Body of pancreas (tissue), 4 donors: ENCODE data around the gene GPR179. TPM values are rescaled to one million over a fixed set of nuclear protein-coding genes. Genes with fewer than 3 reads are reported as not detected.
A peak's percentile ranks its signal among the peaks of the same experiment; 100 is the strongest.
"Not testable (repeated sequence)": the region's sequence is repeated elsewhere in the genome, so short reads cannot be mapped to it uniquely, and the experiment has no call there.

Experiments used
- ATAC-seq: fragments of 150-250 bp; one replicate; pipeline ENCODE4 v1.9.1; 2016
- DNase-seq, 4 donors: peaks; one replicate each; pipeline ENCODE4 v3.0.0-alpha.2; 2019
- H3K27ac ChIP-seq, 4 donors: fragments of 200-600 bp; sonication (generic); 1 replicate in 3 of 4; 2 replicates in 1 of 4; pipeline versions ENCODE4 v1.5.1 to v1.6.1; 2016 to 2019; ENCODE audit warnings: mild to moderate bottlenecking in 1 of 4, mixed read lengths in 1 of 4, moderate library complexity in 1 of 4
- H3K27me3 ChIP-seq, 2 donors: fragments of 200-600 bp; sonication (generic); one replicate each; pipeline ENCODE4 v1.6.0; 2016; ENCODE audit warnings: mild to moderate bottlenecking in 1 of 2
- H3K36me3 ChIP-seq, 2 donors: fragments of 200-600 bp; sonication (generic); replicated peaks in 1 of 2; 2 replicates each; pipeline ENCODE4 v1.5.1; 2016; ENCODE audit warnings: low read depth in 2 of 2; ENCODE audit not compliant: insufficient read depth in 1 of 2
- H3K4me1 ChIP-seq: fragments of 200-600 bp; sonication (generic); one replicate; pipeline ENCODE4 v1.6.0; 2016
- H3K4me3 ChIP-seq, 2 donors: fragments of 200-600 bp; sonication (generic); 1 replicate in 1 of 2; 2 replicates in 1 of 2; pipeline ENCODE4 v1.5.1; 2016 to 2019
- H3K9me3 ChIP-seq, 3 donors: fragments of 200-600 bp; sonication (generic); 1 replicate in 2 of 3; 2 replicates in 1 of 3; pipeline ENCODE4 v1.5.1; 2016
- POLR2A ChIP-seq, 3 donors: fragments of 450-650 bp; IDR thresholded peaks; one replicate each; pipeline ENCODE4 v1.6.1; 2016; ENCODE audit warnings: antibody characterized with exemption in 3 of 3, mild to moderate bottlenecking in 2 of 3
- WGBS, 2 donors: methylation state at CpG; one replicate each; pipeline ENCODE4 v1.1.5; 2017; 5-methylcytosine and 5-hydroxymethylcytosine counted together
- intact Hi-C: fragments of 100-400 bp; cut with DNase I; formaldehyde crosslinking; loops from one replicate; pipeline ENCODE4 v1.15.1; 2023
- total RNA-seq, 2 donors: library from RNA; depleted of rRNA; stranded (reverse); fragments of >200 nt; gene quantifications; one replicate each; pipeline ENCODE4 v1.1.0, GENCODE V29; 2016
- TF ChIP-seq, protein P1 (sequence below), 7 experiments: fragments of 450-650 bp in 4 of 7; fragments of 200-600 bp in 3 of 7; sonication (generic) in 3 of 7; IDR thresholded peaks; one replicate each; pipeline ENCODE4 v1.5.1; 2016 to 2019; ENCODE audit warnings: antibody characterized with exemption in 7 of 7

Gene GPR179
- total RNA-seq, 2 donors from 2014 or later, result under 0.01 TPM; not detected in 1

DNA sequence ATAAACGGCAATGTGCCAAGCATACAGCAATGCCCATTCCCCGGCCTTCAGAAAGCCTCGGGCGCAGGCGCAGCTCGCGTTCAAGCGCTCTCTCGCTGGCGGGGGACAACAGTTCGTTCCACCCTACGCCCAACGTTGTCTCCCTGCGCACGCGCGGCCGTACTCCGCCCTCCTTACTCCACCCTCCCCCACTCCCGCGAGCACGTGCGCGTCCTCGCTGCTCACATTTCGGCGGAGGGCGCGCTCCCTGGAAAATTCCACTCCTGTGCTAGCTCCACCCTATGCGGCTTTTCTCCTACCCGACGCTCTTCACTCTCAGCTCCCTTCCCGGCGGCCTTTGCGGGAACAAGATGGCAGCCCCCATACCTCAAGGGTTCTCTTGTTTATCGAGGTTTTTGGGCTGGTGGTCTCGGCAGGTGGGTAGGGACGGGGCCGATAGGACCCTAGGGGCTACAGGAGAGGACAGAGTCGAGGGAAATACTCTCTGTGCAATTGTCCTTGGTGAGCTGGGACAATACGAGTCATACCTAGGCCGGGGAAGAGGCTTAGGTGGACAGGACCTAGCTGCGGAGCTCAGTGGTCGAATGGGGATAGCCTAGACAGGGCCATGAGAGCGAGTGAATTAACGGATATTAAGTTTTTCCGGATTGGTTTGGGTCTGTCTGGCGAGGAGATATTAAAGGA, 46.8 kb downstream of the GPR179 start, which contains the start of gene MRPL45:
TSS of gene MRPL45 (plus strand) at position 335 of the 684 bp plus-strand sequence. CDS start at position 351, 16 bp downstream.
- TF ChIP-seq POLR2A (IDR thresholded peaks at IDR 0.05), result peak in 1 of 3 donors; percentile 7
- 1 to 2% methylated on average over 45 to 48 of the region's 48 CpGs for WGBS, 2 donors
- H3K9me3 ChIP-seq, H3K4me1 ChIP-seq, H3K27me3 ChIP-seq, H3K36me3 ChIP-seq, intact Hi-C loops: not testable (repeated sequence)
- Histone ChIP-seq H3K27ac (peak within 1 kb of the TSS in 3 of 4 donors; percentile 56 to 78 (median 65)), H3K4me3 (peak within 1 kb of the TSS in 1 of 2 donors; percentile 45)
- DNase-seq (peak; percentile 98), ATAC-seq (peak; percentile 98)

DNA sequence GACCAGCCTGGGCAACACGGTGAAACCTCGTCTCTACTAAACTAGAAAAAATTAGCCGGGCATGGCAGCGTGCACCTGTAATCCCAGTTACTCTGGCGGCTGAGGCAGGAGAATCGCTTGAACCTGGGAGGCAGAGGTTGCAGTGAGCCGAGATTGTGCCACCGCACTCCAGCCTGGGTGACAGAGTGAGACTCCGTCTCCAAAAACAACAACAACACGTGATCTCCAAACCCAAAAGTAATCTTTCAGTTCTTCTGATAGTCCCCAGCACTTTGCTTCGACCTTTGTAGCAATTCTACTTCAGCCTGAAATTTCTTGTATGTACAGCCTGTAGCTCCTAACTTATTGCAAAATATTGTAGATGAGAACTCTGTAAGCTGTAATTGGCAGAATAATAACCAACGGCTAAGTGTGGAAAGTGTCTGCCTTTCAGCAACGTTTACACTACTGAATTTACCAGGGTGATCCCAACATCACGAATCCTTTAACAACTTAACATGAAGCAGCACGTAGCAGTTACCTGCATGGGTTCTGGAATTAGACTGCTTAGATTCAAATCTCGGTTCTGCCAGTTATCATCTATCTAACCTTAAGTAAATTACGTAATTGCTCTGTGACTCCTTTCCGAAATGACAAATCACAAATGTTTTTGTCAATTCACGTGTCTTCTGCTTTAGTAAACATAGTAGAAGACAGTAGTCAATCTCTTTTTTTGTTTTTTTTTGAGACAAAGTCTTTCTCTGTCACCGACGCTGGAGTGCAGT, 48.0 kb downstream of the GPR179 start:
- H3K36me3 ChIP-seq, H3K9me3 ChIP-seq, intact Hi-C loops, H3K4me1 ChIP-seq, H3K27me3 ChIP-seq, DNase-seq, H3K4me3 ChIP-seq, ATAC-seq, H3K27ac ChIP-seq: not testable (repeated sequence)
- WGBS, 2 donors, result 44 to 51% methylated on average over 16 to 20 of the region's 21 CpGs

DNA sequence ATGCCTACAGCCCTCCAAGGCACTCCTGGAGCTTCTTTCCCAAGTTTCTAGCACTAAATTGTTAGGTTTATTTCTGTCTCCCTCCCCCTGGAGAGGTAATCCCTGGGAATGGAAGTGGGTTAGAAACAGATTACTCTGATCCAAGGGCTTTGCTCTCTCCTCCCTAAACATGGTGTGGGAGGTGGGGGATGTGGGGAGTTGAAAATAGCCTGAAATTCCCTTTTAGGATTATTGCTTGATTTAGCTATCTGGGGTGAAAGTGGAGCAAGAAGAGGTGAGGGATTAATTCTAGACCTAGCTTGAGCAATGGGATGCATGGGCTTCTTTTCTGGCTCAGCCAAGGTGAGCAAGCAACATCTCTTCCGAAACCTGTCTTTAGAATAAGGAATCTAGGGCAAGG, 54.0 kb downstream of the GPR179 start:
- intact Hi-C loops, H3K4me3 ChIP-seq, DNase-seq, H3K4me1 ChIP-seq, H3K27ac ChIP-seq, H3K36me3 ChIP-seq, ATAC-seq, H3K27me3 ChIP-seq, H3K9me3 ChIP-seq: not testable (repeated sequence)
- WGBS, 2 donors, result 60 to 73% methylated on average over 1 of the region's 1 CpG

DNA sequence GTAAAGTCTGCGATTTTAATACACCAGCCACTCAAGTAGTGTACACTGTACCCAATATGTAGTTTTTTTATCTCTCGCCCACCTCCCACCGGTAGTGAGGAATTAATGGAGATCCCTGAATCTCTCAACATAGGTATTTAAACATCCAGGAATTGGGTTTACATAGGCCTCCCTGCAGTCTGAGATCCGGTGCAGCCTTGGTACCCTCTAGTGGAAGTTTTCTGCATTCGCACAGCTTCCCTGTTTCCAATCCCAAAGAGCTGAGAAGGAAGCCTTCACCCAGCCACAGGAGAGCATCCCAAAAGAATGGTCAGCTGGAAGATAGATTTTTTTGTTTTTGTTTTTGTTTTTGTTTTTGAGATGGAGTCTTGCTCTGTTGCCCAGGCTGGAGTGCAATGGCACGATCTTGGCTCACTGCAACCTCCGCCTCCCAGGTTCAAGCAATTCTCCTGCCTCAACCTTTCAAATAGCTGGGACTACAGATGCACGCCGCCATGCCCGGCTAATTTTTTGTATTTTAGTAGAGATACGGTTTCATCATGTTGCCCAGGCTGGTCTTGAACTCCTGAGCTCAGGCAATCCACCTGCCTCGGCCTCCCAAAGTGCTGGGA, 55.4 kb downstream of the GPR179 start:
- intact Hi-C loops, H3K36me3 ChIP-seq, H3K27ac ChIP-seq, H3K27me3 ChIP-seq, H3K4me3 ChIP-seq, H3K4me1 ChIP-seq, H3K9me3 ChIP-seq: not testable (repeated sequence)
- DNase-seq, result peak in 1 of 4 donors; percentile 10
- 24 to 34% methylated on average over 3 to 8 of the region's 12 CpGs for WGBS, 2 donors
- TF ChIP-seq, protein P1, sequence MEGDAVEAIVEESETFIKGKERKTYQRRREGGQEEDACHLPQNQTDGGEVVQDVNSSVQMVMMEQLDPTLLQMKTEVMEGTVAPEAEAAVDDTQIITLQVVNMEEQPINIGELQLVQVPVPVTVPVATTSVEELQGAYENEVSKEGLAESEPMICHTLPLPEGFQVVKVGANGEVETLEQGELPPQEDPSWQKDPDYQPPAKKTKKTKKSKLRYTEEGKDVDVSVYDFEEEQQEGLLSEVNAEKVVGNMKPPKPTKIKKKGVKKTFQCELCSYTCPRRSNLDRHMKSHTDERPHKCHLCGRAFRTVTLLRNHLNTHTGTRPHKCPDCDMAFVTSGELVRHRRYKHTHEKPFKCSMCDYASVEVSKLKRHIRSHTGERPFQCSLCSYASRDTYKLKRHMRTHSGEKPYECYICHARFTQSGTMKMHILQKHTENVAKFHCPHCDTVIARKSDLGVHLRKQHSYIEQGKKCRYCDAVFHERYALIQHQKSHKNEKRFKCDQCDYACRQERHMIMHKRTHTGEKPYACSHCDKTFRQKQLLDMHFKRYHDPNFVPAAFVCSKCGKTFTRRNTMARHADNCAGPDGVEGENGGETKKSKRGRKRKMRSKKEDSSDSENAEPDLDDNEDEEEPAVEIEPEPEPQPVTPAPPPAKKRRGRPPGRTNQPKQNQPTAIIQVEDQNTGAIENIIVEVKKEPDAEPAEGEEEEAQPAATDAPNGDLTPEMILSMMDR (IDR thresholded peaks at IDR 0.05), result peak in 4 of 7 experiments; percentile 10 to 29 (median 26)
- ATAC-seq, result peak; percentile 57

DNA sequence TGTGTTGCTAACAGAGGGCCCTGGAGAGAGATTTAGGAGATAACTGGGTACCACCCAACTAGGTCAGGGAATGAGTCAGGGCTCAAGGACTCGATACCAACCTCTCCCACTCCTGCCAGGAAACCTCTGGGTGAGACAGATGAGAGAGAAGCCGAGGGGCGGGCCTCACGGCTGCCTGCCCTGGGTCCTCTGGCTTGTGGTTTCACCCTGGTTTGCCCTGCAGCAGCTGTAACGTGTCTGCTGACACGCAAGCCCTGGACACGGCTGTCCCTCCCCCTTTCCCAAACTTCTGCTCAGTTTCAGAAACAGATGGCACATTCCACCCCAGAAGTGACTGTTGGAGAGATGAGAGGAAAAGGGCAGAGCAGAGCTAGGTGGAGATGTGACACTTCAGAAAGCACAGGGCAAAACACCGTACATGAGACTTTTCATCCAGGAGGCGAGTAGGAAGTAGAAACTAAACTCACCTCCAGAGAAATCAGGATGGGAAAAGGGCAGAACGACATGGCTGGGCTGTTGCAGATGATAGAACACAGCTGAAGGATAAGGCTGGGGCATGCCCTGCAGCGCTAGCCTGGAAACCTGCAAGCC, 57.2 kb downstream of the GPR179 start:
- H3K4me3 ChIP-seq, H3K9me3 ChIP-seq, H3K36me3 ChIP-seq, intact Hi-C loops, H3K4me1 ChIP-seq, H3K27me3 ChIP-seq: not testable (repeated sequence)
- WGBS, 2 donors, result 46 to 56% methylated on average over 4 to 5 of the region's 11 CpGs
- peak; percentile 79 for ATAC-seq
- DNase-seq, result peak in 3 of 4 donors; percentile 15 to 39 (median 20)
- H3K27ac ChIP-seq, result peak overlapping the region in 1 of 4 donors; percentile 53

DNA sequence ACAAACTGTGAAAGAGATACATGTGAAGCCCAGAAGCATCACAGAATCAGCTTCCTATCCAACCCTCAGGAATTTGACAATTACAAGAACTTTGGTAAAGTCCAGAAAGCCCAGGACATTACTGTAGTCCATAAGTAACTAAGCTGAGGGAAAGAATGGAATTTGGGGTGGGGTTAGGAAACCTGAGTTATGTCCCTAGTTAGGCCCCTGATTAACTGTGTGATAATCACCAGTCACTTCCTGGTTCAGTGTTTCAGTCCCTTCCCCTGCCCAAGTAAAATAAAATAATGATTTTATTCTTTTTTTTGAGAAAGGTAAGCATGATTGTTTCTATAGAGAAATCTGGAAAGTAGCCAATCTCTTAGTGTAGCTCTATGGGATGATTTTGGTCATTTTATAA, 57.8 kb downstream of the GPR179 start:
- H3K27ac ChIP-seq, H3K9me3 ChIP-seq, H3K4me1 ChIP-seq, H3K36me3 ChIP-seq, H3K4me3 ChIP-seq, DNase-seq, H3K27me3 ChIP-seq, intact Hi-C loops: not testable (repeated sequence)
- ATAC-seq, result peak; percentile 52

Other genes with a start within 250 kb of the GPR179 start
- not detected for gene TBC1D3E, start 216.0 kb downstream of the GPR179 start, total RNA-seq
- not detected for gene TBC1D3, start 151.4 kb downstream of the GPR179 start, total RNA-seq
- 10 to 100 TPM; 17.9 to 24.7 TPM for gene MRPL45, start 46.8 kb downstream of the GPR179 start, total RNA-seq
- gene SOCS7, start 7.9 kb upstream of the GPR179 start, total RNA-seq, result 10 to 100 TPM; 15.3 to 34.3 TPM
- gene ARHGAP23, start 84.5 kb upstream of the GPR179 start, total RNA-seq, result 10 to 100 TPM in 1 of 2 donors, 1 to 10 TPM in 1; 5.2 to 10.9 TPM